ENCODE measurements around the gene ATP1A2. TPM values are rescaled to one million over a fixed set of nuclear protein-coding genes. Genes with fewer than 3 reads are reported as not detected.

Gene ATP1A2
- total RNA-seq, 1 donor from 2014 or later, result 0.10 TPM

- DNase-seq (ENCODE audit: low read depth), result peak; percentile 42
These were observed 29.7 kb upstream of the ATP1A2 start for GRCh38 chr1:160085686-160086455.

- no peak for DNase-seq (ENCODE audit: low read depth)
These were observed 29.1 kb upstream of the ATP1A2 start for GRCh38 chr1:160086456-160086892.

GRCh38 chr1:160087118-160087662 is 28.4 kb upstream of the ATP1A2 start:
- no peak for DNase-seq (ENCODE audit: low read depth)

- no peak for DNase-seq (ENCODE audit: low read depth)
These were observed 25.7 kb upstream of the ATP1A2 start for GRCh38 chr1:160089883-160090282.

GRCh38 chr1:160090760-160091159 is 24.8 kb upstream of the ATP1A2 start:
- no peak for DNase-seq (ENCODE audit: low read depth)

GRCh38 chr1:160091666-160092223 is 23.8 kb upstream of the ATP1A2 start:
- no peak for DNase-seq (ENCODE audit: low read depth)

GRCh38 chr1:160092366-160093068 is 23.0 kb upstream of the ATP1A2 start:
- DNase-seq (ENCODE audit: low read depth), result no peak

- DNase-seq (ENCODE audit: low read depth), result no peak
These were observed 22.5 kb upstream of the ATP1A2 start for GRCh38 chr1:160093069-160093395.

- DNase-seq (ENCODE audit: low read depth), result no peak
These were observed 21.8 kb upstream of the ATP1A2 start for GRCh38 chr1:160093624-160094290.

- no peak for DNase-seq (ENCODE audit: low read depth)
These were observed 21.3 kb upstream of the ATP1A2 start for GRCh38 chr1:160094291-160094625.

GRCh38 chr1:160094806-160095205 is 20.8 kb upstream of the ATP1A2 start:
- no peak for DNase-seq (ENCODE audit: low read depth)

- DNase-seq (ENCODE audit: low read depth), result no peak
These were observed 20.0 kb upstream of the ATP1A2 start for GRCh38 chr1:160095382-160096105.

GRCh38 chr1:160096274-160097116 is 19.1 kb upstream of the ATP1A2 start:
- DNase-seq (ENCODE audit: low read depth), result peak; percentile 35

- no peak for DNase-seq (ENCODE audit: low read depth)
These were observed 18.2 kb upstream of the ATP1A2 start for GRCh38 chr1:160097151-160097910.

GRCh38 chr1:160097911-160098851 is 17.4 kb upstream of the ATP1A2 start, which contains the start of gene IGSF8:
Gene IGSF8, minus strand, starts transcription at chr1:160098619. Its CDS starts 147 bp downstream, at chr1:160098472.
- peak; percentile 63 for DNase-seq (ENCODE audit: low read depth)

GRCh38 chr1:160098852-160099561 is 16.6 kb upstream of the ATP1A2 start:
- peak; percentile 70 for DNase-seq (ENCODE audit: low read depth)

GRCh38 chr1:160099716-160100375 is 15.7 kb upstream of the ATP1A2 start:
- DNase-seq (ENCODE audit: low read depth), result no peak

Data from renal cortical epithelial cell (primary cell).